AG09319 (cell line): ENCODE data around the gene STPG2.

Source experiments
- DNase-seq: peaks from one replicate; pipeline ENCODE4 v3.0.0-alpha.2; 2010; ENCODE audit warnings: low read depth; ENCODE audit errors: extremely low read depth
- CTCF ChIP-seq: IDR thresholded peaks from 2 replicates; pipeline ENCODE4 v1.5.1; 2011; ENCODE audit warnings: low read depth, mild to moderate bottlenecking, inconsistent platforms, low read length, moderate library complexity

The STPG2 gene

GRCh38 chr4:97994765-97995465 is 148.4 kb downstream of the STPG2 start:
- TF ChIP-seq CTCF: no peak
- DNase-seq: no peak

- no peak for TF ChIP-seq CTCF
- DNase-seq: no peak
Measured at GRCh38 chr4:97990409-97990808, 152.9 kb downstream of the STPG2 start.

GRCh38 chr4:97987019-97987648 is 156.1 kb downstream of the STPG2 start:
- TF ChIP-seq CTCF: no peak
- no peak for DNase-seq

GRCh38 chr4:97984545-97985131 is 158.6 kb downstream of the STPG2 start:
- TF ChIP-seq CTCF: no peak; the same call in 1 of the 2 replicates
- DNase-seq: no peak

GRCh38 chr4:97978791-97979488 is 164.3 kb downstream of the STPG2 start:
- TF ChIP-seq CTCF: no peak
- DNase-seq: no peak

GRCh38 chr4:97953171-97953941 is 189.9 kb downstream of the STPG2 start:
- no peak for DNase-seq

More at GRCh38 chr4:97953171-97953941, 189.9 kb downstream of the STPG2 start:
- TF ChIP-seq CTCF: no peak
